NCI-H524 (cell line): ENCODE measurements around the gene UTP18.

Experiments used
- DNase-seq, 2 experiments: peaks; one replicate each; lab custom pipeline; 2025; lab: John Stamatoyannopoulos, UW

The UTP18 gene

DNA sequence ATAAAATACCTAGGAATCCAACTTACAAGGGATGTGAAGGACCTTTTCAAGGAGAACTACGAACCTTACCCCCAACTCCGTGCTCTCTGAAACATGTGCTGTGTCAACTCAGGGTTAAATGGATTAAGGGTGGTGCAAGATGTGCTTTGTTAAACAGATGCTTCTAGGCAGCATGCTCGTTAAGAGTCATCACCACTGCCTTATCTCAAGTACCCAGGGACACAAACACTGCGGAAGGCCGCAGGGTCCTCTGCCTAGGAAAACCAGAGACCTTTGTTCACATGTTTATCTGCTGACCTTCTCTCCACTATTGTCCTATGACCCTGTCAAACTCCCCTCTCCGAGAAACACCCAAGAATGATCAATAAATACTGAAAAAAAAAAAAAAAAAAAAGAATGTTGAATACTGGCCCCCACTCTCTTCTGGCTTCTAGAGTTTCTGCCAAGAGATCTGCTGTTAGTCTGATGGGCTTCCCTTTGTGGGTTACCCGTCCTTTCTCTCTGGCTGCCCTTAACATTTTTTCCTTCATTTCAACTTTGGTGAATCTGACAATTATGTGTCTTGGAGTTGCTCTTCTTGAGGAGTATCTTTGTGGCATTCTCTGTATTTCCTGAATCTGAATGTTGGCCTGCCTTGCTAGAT, 70.6 kb downstream of the UTP18 start:
- peak; percentile 53 to 82 for DNase-seq

DNA sequence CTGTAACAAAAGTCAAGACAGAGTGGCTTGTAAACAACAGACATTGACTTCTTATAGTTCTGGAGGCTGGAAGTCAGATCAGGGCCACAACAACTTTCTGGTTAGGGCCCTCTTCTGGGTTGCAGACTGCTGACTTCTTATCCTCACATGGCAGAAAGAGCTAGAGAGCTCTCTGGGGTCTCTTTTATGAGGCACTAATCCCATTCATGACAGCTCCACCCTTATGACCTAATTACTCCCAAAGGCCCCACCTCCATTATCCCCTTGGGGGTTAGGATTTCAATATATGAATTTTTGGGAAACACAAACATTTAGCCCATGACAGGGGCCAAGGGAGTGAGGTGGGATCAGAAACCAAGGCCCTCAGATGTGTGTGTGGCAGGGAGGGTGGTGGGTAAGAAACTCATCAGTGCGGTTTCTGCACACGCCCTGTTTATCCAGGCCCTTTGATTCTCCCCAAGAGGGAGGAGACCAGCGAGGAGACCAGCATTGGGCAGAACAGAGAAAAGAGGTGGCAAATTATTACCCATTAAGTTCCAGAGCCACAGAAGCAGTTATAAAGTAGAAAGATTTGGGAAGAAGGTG, 74.8 kb downstream of the UTP18 start:
- DNase-seq, result peak in 1 of 2 experiments; percentile 5

DNA sequence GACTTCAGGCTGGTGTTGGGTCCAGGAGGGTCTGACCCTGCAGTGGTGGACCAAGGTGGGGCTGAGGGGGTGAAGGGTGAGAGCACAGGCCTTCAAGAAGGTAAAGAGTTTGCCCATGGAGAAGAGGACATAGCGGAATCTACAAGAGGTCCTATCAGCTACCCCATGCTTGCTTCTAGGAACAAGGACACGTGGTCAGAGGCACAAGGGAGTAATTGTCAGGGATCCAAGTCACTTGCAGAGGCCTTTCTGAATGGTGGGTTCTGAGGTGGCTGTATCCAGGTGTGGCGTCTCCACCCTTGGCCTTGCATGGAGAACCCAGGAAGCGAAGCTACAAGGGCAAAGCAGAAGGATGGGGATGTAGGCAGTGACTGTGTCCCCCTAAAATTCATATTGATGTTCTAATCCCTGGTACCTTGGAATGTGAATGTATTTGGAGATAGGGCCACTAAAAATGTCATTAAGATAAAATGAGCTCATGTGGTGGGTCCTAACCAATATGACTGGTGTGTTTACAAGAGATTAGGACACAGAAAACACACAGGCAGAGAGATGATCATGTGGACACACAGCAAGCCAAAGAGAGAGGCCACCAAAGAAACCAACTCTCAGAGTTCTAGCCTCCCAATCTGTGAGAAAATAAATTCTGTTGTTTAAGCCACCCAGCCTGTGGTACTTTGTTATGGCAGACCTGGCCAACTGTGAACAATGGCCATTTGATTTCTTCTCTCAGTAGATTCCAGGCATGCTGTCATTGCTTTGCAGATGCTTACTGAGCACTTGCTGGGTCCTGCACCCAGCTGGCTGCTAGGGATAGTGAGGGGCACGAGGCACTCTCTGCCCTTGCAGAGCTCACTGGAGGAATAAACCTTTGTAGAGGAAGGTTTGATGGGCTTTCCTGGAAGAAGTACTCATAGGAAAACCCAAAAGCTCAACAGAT, 75.8 kb downstream of the UTP18 start:
- DNase-seq, result no peak

DNA sequence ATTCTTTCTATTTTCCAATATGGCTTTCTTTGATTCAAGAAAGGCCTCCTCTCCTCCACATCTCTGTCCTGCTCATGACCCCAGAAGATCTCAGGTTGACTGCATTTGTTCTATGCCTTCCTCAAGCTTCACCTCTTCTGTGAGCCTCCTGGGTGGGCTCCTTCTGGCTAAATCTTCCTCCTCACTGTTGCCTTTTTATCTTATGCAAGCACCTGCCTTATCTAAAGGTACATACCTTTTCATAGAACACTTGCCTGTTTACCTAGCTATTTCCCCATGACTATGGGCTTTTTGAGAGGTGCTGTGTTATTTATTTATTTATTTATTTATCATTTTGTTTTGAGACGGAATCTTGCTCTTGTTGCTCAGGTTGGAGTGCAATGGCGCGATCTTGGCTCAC, 81.1 kb downstream of the UTP18 start:
- DNase-seq, result no peak

DNA sequence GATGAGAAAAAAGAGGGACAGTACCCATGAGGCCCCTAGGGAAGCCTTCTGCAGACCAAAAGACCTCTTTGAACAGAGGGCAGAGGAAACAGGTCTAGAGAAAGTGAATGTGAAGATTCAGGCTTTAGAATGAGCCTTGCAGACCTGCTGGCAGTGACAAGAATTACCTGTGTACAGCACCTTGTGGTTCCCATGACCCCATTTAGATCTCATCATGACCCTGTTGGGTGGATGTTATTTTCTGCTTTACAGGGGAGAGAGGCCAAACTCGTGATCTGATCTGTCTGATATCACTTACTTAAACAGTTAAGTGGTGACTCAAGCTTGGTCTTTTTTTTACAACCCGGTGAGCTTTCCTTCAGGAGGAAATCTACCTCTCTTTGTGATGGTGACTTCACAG, 81.9 kb downstream of the UTP18 start:
- no peak for DNase-seq

DNA sequence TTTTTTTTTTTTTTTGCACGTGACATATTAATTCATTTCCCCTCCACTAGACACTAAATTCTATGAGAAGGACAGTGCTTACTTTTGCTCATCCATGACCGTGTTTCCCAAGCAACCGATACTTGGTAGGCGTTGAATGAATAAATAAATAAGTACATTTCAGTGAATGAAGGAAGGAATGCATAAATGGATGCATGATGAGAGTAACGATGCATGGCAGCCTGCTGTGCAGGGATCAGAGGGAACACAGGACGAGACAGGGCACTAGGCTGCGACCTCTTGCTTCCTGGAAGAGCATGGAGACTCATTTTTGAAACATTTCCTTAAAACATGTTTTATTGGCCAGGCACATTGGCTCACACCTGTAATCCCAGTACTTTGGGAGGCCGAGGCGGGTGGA, 84.2 kb downstream of the UTP18 start:
- no peak for DNase-seq

DNA sequence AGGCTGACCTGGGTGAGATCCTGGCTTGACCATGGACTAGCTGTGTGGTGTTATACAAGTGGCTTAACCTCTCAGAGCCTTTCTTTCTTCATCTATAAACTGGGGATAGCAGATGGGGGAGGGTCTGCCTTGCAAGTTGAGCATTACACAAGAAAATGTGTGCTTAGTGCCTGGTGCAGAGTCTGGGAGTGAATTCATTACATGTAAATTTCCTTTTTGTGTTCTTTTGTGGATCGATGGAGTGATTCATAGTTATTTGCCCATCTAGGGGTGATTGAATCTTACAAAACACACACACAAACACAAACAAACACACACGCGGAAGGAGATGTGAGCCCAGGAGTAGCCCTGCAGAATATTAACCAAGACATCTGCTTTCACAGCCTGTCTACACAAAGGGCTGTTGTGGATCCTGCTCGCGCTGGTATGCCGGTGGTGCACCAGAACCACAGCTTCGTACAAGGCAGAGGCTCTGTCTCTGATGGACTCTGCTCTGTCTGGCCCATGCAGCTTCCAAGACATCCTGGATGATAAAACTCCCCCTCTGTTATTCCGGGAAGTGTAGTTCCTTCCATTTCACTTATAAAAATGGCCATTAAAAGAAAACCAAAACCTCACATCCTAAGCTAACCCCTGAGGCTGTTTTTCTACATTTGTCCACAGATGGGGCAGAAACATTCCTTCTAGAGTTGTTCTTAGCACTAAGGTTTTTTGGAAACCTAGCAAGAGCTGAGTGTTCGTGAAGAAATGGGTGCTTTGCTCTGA, 86.1 kb downstream of the UTP18 start:
- no peak for DNase-seq
